Pancreas (tissue), 10 donors: ENCODE results near the gene SH3GLB2. TPM values are rescaled to one million over a fixed set of nuclear protein-coding genes. Genes with fewer than 3 reads are reported as not detected.

ENCODE experiments used
- ATAC-seq, 4 donors: fragments of 200-7000 bp; cut with Tn5 transposase; one replicate each; pipeline versions ENCODE4 v1.8.0 to v1.9.1; 2020; ENCODE audit warnings: mild to moderate bottlenecking in 4 of 4, moderate library complexity in 4 of 4
- DNase-seq, 6 donors: peaks; one replicate each; pipeline ENCODE4 v3.0.0-alpha.2; 2020
- FAIRE-seq: peaks from 2 replicates; lab custom pipeline; 2012; peaks lifted over from hg19 to GRCh38; lab: Jason Lieb, UNC
- H3K27ac ChIP-seq, 4 donors: fragments of 200-600 bp; sonication (generic); 1 replicate in 3 of 4; 2 replicates in 1 of 4; pipeline versions ENCODE4 v1.5.0 to v1.8.0; 2020
- H3K27me3 ChIP-seq, 4 donors: fragments of 200-600 bp; one replicate each; pipeline ENCODE4 v1.8.0; 2021
- H3K36me3 ChIP-seq, 3 donors: fragments of 200-600 bp; sonication (generic) in 1 of 3; one replicate each; pipeline versions ENCODE4 v1.5.0 to v1.8.0; 2020 to 2021
- H3K4me1 ChIP-seq, 3 donors: fragments of 200-600 bp; one replicate each; pipeline ENCODE4 v1.8.0; 2021
- H3K4me3 ChIP-seq, 4 donors: fragments of 200-600 bp; sonication (generic) in 2 of 4; one replicate each; pipeline versions ENCODE4 v1.5.0 to v1.8.0; 2020 to 2021
- H3K9me3 ChIP-seq, 4 donors: fragments of 200-600 bp; one replicate each; pipeline ENCODE4 v1.8.0; 2021
- CTCF ChIP-seq, 4 donors: fragments of 200-600 bp; sonication (generic) in 3 of 4; IDR thresholded peaks; one replicate each; pipeline versions ENCODE4 v1.5.0 to v1.8.0; 2021; ENCODE audit warnings: antibody characterized with exemption in 4 of 4
- WGBS, 2 donors: extraction: QIAGEN DNeasy Blood & Tissue Kit; methylation state at CpG; one replicate each; pipeline ENCODE4 v1.1.7; 2013; 5-methylcytosine and 5-hydroxymethylcytosine counted together
- intact Hi-C, 3 donors: fragments of 100-400 bp; cut with DNase I; formaldehyde crosslinking; loops; one replicate each; pipeline versions ENCODE4 v1.11.1 to v1.14.2; 2022
- polyA plus RNA-seq, 2 donors: library from polyadenylated mRNA; stranded (reverse); fragments of 200-250 nt; gene quantifications; one replicate each; pipeline ENCODE4 v1.2.3, GENCODE V29; 2013
- total RNA-seq, 6 donors: library from RNA; stranded (reverse); fragmentation: NEBNext Ultra II Directional in 4 of 6; extraction: Animal tissue kit (Norgen Biotek cat#: 25700) in 4 of 6; gene quantifications; one replicate each; pipeline versions ENCODE4 v1.2.1 to v1.2.4, GENCODE V29; 2021 to 2023
- donor health status: healthy with polysubstance abuse.
- donor health status: DM: no; HTN: no; CAD: no; lungs with moderate emphysema.
- donor health status: DM: no; HTN: no; CAD: no.
- donor health status: control.
- donor health status: control.
- donor health status: Bipolar disorder and iron deficiency.
- donor health status: DM: yes; HTN: yes; CAD: no.
- donor health status: DM: no; HTN: no; CAD: no.
- donor health status: DM: no; HTN: no; CAD: no.
- donor health status: DM: yes; HTN: yes; CAD: no.

SH3GLB2 gene
- total and polyA plus RNA-seq, 8 donors: 46.6 to 201 (median 74.9) TPM

DNA sequence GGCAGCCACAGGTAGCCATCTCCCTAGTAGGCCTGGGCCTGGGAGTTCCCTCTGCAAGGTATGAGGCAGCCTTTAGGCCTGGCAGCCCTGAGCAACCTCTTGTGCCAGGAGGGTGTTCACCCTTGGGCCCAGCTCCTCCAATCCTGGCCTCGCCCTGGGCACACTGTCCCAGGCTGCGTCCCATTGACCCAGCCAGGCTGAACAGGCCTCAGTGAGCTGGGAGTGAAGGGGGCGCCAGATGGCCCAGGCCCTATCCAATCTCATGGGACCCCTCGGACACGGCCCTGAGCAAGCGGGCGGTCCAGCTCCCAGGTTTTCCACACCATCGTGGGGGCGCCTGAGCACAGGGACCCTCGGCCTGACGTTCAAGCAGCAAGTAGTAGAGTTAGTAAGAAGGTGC lies 14.5 kb downstream of the SH3GLB2 start:
- Histone ChIP-seq H3K36me3 (peaks cover 0 to 44% (median 10%) of the 10 kb centered on the region in 3 donors), H3K9me3 (no peaks in the 10 kb centered on the region), H3K4me3 (no peak overlapping the region), H3K27ac (no peak overlapping the region), H3K27me3 (no peaks in the 10 kb centered on the region), H3K4me1 (no peaks in the 10 kb centered on the region)
- intact Hi-C loops: no loop called here
- 91 to 93% methylated on average over 11 of the region's 11 CpGs for WGBS, 2 donors
- ATAC-seq (no peak), FAIRE-seq (no peak), DNase-seq (no peak)
- TF ChIP-seq CTCF (IDR thresholded peaks at IDR 0.05): no peak

DNA sequence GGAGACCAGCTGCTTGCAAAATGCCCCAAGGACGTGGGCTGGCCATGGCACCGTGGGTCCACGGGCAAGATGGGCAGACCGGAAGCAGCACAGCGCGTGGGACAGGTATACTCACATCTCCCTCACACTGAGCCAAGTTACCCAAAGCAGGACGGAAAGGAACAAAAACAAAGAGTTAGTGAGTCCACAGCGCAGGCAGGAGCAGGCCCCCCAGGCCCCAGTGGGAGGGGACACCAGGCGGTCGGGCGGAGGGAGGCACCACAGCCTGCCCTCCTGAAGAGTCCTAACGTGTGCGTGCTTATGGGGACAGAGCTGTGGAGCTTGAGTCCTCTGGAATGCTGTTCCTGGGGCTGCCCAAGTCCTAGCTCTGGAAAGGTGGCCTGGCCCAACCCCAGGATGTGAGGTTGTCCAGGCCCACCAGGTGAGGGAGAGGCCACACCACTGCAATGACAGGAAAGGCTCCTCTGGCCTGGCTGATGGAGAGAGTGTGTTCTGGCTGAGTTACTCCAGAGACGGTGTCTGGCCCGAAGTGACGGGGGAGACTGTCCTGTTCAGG lies 15.2 kb downstream of the SH3GLB2 start:
- WGBS, 2 donors: 95% methylated on average over 16 of the region's 16 CpGs
- Histone ChIP-seq H3K9me3 (no peaks in the 10 kb centered on the region), H3K4me1 (no peaks in the 10 kb centered on the region), H3K36me3 (peaks cover 0 to 44% (median 10%) of the 10 kb centered on the region in 3 donors), H3K27ac (no peak overlapping the region), H3K4me3 (no peak overlapping the region), H3K27me3 (no peaks in the 10 kb centered on the region)
- ATAC-seq: no peak
- TF ChIP-seq CTCF (IDR thresholded peaks at IDR 0.05): no peak
- no peak for DNase-seq
- FAIRE-seq: no peak
- intact Hi-C loops: no loop called here

DNA sequence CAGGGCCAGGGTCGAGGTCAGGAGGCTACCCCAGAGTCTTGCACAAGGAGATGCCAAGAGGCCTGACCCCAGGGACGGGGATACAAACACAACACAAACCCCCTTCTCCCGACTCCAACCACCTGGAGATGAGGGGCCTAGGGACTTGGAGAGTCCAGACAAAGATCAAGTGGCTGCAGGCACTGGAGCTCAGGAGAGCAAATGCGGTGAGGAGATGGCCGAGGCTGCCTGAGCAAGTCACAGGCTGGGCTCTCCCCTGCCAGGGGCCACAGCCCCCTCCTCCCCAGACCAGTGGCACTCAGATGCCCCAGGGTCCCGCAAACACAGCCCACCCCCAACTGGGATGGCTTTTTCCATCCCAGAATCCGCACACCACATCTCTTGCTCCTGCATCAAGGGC lies 15.8 kb downstream of the SH3GLB2 start:
- WGBS, 2 donors: 84 to 91% methylated on average over 7 of the region's 7 CpGs
- Histone ChIP-seq H3K4me3 (no peak overlapping the region), H3K4me1 (no peaks in the 10 kb centered on the region), H3K36me3 (peaks cover 0 to 44% (median 10%) of the 10 kb centered on the region in 3 donors), H3K27ac (no peak overlapping the region), H3K9me3 (no peaks in the 10 kb centered on the region), H3K27me3 (no peaks in the 10 kb centered on the region)
- ATAC-seq (no peak), DNase-seq (no peak), FAIRE-seq (no peak)
- TF ChIP-seq CTCF (IDR thresholded peaks at IDR 0.05): no peak
- intact Hi-C loops: no loop called here

DNA sequence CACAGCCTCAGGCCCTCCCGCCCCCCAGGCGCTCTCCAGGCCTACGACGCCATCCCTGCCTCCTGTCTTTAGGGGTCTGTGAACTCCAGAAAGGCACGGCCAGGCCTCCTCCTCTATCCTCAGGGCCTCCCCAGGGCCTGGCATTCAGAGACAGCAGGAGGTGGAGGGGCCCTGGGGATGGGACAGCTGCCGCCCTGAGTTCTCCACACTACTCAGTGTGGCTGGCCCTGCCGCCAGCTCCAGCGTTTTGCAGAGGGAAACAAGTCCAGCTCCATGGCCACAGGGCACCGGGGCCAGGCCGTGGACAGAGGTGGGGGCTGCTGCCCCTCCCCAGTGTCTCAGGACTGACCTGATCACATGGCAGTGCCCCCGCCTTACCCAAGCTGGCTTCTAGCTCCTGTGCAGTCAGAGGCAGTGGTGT lies 16.4 kb downstream of the SH3GLB2 start:
- Histone ChIP-seq H3K9me3 (no peaks in the 10 kb centered on the region), H3K4me1 (no peaks in the 10 kb centered on the region), H3K27me3 (no peaks in the 10 kb centered on the region), H3K36me3 (peaks cover 0 to 44% (median 10%) of the 10 kb centered on the region in 3 donors), H3K27ac (no peak overlapping the region), H3K4me3 (no peak overlapping the region)
- WGBS, 2 donors: 91 to 95% methylated on average over 11 of the region's 11 CpGs
- intact Hi-C loops: no loop called here
- ATAC-seq (no peak), DNase-seq (no peak), FAIRE-seq (no peak)
- no peak for TF ChIP-seq CTCF (IDR thresholded peaks at IDR 0.05)

- Histone ChIP-seq H3K27me3 (no peaks in the 10 kb centered on the region), H3K4me3 (no peak overlapping the region), H3K4me1 (no peaks in the 10 kb centered on the region), H3K36me3 (peaks cover 0 to 44% (median 10%) of the 10 kb centered on the region in 3 donors), H3K9me3 (no peaks in the 10 kb centered on the region), H3K27ac (no peak overlapping the region)
- FAIRE-seq: no peak
- intact Hi-C loops: no loop called here
- DNase-seq: no peak
- WGBS, 2 donors: 94% methylated on average over 19 of the region's 19 CpGs
- ATAC-seq: no peak
- no peak for TF ChIP-seq CTCF (IDR thresholded peaks at IDR 0.05)
Measured at GRCh38 chr9:129011170-129011569, 17.0 kb downstream of the SH3GLB2 start.
